A549 (cell line): ENCODE results near the gene CCDC12. TPM values are rescaled to one million over a fixed set of nuclear protein-coding genes. Genes with fewer than 3 reads are reported as not detected.

ENCODE experiments used
- ATAC-seq, 2 experiments: fragments of 200-7000 bp in 1 of 2; fragments of >200 bp in 1 of 2; cut with Nextera tagmentation in 1 of 2; cut with Tn5 transposase in 1 of 2; 3 replicates each; pipeline versions ENCODE4 v1.8.0 to v1.9.1; 2018 to 2020; ENCODE audit warnings: mild to moderate bottlenecking in 1 of 2, moderate library complexity in 1 of 2
- CTCF ChIA-PET: fragments of 300-600 bp; sonication (Branson Sonifier 250); formaldehyde crosslinking; extraction: SDS; loops from one replicate; lab custom pipeline; 2021; ENCODE audit warnings: antibody characterized with exemption, inconsistent platforms; lab: Yijun Ruan, JAX
- POLR2A ChIA-PET: fragments of 350-600 bp; formaldehyde crosslinking; extraction: SDS; loops from one replicate; lab custom pipeline; 2021; ENCODE audit warnings: antibody characterized with exemption, inconsistent platforms; lab: Yijun Ruan, JAX
- DNase-seq, 2 experiments: peaks; one replicate each; pipeline versions ENCODE4 v3.0.0 to v3.0.0-alpha.2; 2011 to 2016; ENCODE audit warnings: low read depth in 1 of 2, low spot score in 1 of 2
- FAIRE-seq: peaks from 2 replicates; lab custom pipeline; 2011; peaks lifted over from hg19 to GRCh38; lab: Jason Lieb, UNC
- H3K27ac ChIP-seq, 2 experiments: fragments of >200 bp; sonication (Bioruptor Twin); formaldehyde crosslinking; 3 replicates each; pipeline ENCODE4 v1.5.1; 2016 to 2017
- H3K4me1 ChIP-seq: fragments of >200 bp; sonication (Bioruptor Twin); formaldehyde crosslinking; 3 replicates; pipeline ENCODE4 v1.6.1; 2016
- H3K4me2 ChIP-seq: fragments of >200 bp; sonication (Bioruptor Twin); formaldehyde crosslinking; 3 replicates; pipeline ENCODE4 v1.6.1; 2016
- H3K4me3 ChIP-seq: fragments of >200 bp; sonication (Bioruptor Twin); formaldehyde crosslinking; 3 replicates; pipeline ENCODE4 v1.5.1; 2016
- H3K9me3 ChIP-seq: fragments of >200 bp; sonication (Bioruptor Twin); formaldehyde crosslinking; 3 replicates; pipeline ENCODE4 v1.6.1; 2016
- BHLHE40 ChIP-seq: IDR thresholded peaks from 2 replicates; pipeline ENCODE4 v1.6.1; 2012; ENCODE audit warnings: low read depth, low read length, inconsistent platforms
- CBX8 ChIP-seq: fragments of 200-600 bp; sonication (generic); IDR thresholded peaks from 2 replicates; pipeline ENCODE4 v1.6.1; 2016
- CEBPB ChIP-seq, 2 experiments: fragments of >200 bp in 1 of 2; sonication (Bioruptor Twin) in 1 of 2; formaldehyde crosslinking in 1 of 2; IDR thresholded peaks; 2 replicates each; pipeline ENCODE4 v1.6.1; 2012 to 2016
- CHD4 ChIP-seq: fragments of 200-600 bp; sonication (generic); IDR thresholded peaks from 2 replicates; pipeline ENCODE4 v1.6.1; 2016; ENCODE audit warnings: antibody characterized with exemption, mild to moderate bottlenecking, borderline replicate concordance
- CTCF ChIP-seq: fragments of >200 bp; sonication (Bioruptor Twin); formaldehyde crosslinking; IDR thresholded peaks from 3 replicates; pipeline ENCODE4 v1.5.1; 2016
- E2F6 ChIP-seq: IDR thresholded peaks from 2 replicates; pipeline ENCODE4 v1.6.1; 2012; ENCODE audit warnings: low read depth, borderline replicate concordance
- ELK1 ChIP-seq: fragments of 150-350 bp; IDR thresholded peaks from 2 replicates; pipeline ENCODE4 v1.6.1; 2014; ENCODE audit warnings: low read depth, mild to moderate bottlenecking, low read length
- FOSB ChIP-seq: fragments of 250-450 bp; sonication (Bioruptor Pico); IDR thresholded peaks from 2 replicates; pipeline ENCODE4 v1.5.0; 2020; ENCODE audit warnings: mild to moderate bottlenecking, moderate library complexity
- FOXS1 ChIP-seq: fragments of 250-450 bp; sonication (Bioruptor Pico); IDR thresholded peaks from 2 replicates; pipeline ENCODE4 v1.5.0; 2020; ENCODE audit warnings: mild to moderate bottlenecking, moderate library complexity
- HDAC2 ChIP-seq: fragments of 200-600 bp; sonication (generic); IDR thresholded peaks from 2 replicates; pipeline ENCODE4 v1.6.1; 2016
- HES2 ChIP-seq: fragments of >200 bp; sonication (Bioruptor Twin); formaldehyde crosslinking; IDR thresholded peaks from 2 replicates; pipeline ENCODE4 v1.6.1; 2016
- HOXA7 ChIP-seq: fragments of 250-450 bp; sonication (Bioruptor Pico); IDR thresholded peaks from 2 replicates; pipeline ENCODE4 v1.5.0; 2020; ENCODE audit warnings: mild to moderate bottlenecking, moderate library complexity
- HOXB5 ChIP-seq: fragments of 250-450 bp; sonication (Bioruptor Pico); IDR thresholded peaks from 2 replicates; pipeline ENCODE4 v1.5.0; 2020; ENCODE audit warnings: mild to moderate bottlenecking, moderate library complexity
- JUN ChIP-seq, 2 experiments: fragments of >200 bp; sonication (Bioruptor Twin); formaldehyde crosslinking; IDR thresholded peaks; 2 replicates in 1 of 2; 3 replicates in 1 of 2; pipeline ENCODE4 v1.6.1; 2016 to 2017
- JUNB ChIP-seq: fragments of >200 bp; sonication (Bioruptor Twin); formaldehyde crosslinking; IDR thresholded peaks from 2 replicates; pipeline ENCODE4 v1.6.1; 2016
- KDM5A ChIP-seq: fragments of 200-600 bp; sonication (generic); IDR thresholded peaks from 2 replicates; pipeline ENCODE4 v1.6.1; 2016; ENCODE audit warnings: antibody characterized with exemption, mild to moderate bottlenecking
- MAX ChIP-seq: IDR thresholded peaks from 2 replicates; pipeline ENCODE4 v1.6.1; 2012
- NFE2L2 ChIP-seq: fragments of 150-350 bp; conservative IDR thresholded peaks from 2 replicates; pipeline ENCODE4 v1.6.1; 2014; ENCODE audit warnings: low read length
- NPAS2 ChIP-seq: fragments of 250-450 bp; sonication (Bioruptor Pico); IDR thresholded peaks from 2 replicates; pipeline ENCODE4 v1.8.0; 2022; ENCODE audit warnings: mild to moderate bottlenecking, moderate library complexity, borderline replicate concordance
- PBX3 ChIP-seq: IDR thresholded peaks from 2 replicates; pipeline ENCODE4 v1.6.1; 2012
- RAD21 ChIP-seq, 2 experiments: fragments of >200 bp in 1 of 2; sonication (Bioruptor Twin) in 1 of 2; formaldehyde crosslinking in 1 of 2; IDR thresholded peaks in 1 of 2; conservative IDR thresholded peaks in 1 of 2; 2 replicates in 1 of 2; 3 replicates in 1 of 2; pipeline ENCODE4 v1.6.1; 2012 to 2018; ENCODE audit warnings: inconsistent platforms in 1 of 2
- RARB ChIP-seq: fragments of 250-450 bp; sonication (Bioruptor Pico); IDR thresholded peaks from 2 replicates; pipeline ENCODE4 v1.8.0; 2021; ENCODE audit warnings: mild to moderate bottlenecking, moderate library complexity
- SMC3 ChIP-seq: fragments of >200 bp; sonication (Bioruptor Twin); formaldehyde crosslinking; IDR thresholded peaks from 3 replicates; pipeline ENCODE4 v1.6.1; 2018; ENCODE audit warnings: inconsistent platforms
- TP53 ChIP-seq: fragments of 250-450 bp; sonication (Bioruptor Pico); IDR thresholded peaks from 2 replicates; pipeline ENCODE4 v1.5.0; 2021; ENCODE audit warnings: mild to moderate bottlenecking, moderate library complexity
- USF2 ChIP-seq: fragments of 450-650 bp; IDR thresholded peaks from 2 replicates; pipeline ENCODE4 v1.6.1; 2014; ENCODE audit warnings: antibody characterized with exemption
- WGBS: methylation state at CpG from one replicate; pipeline ENCODE4 v1.1.6; 2017; ENCODE audit errors: missing lambda C conversion rate; 5-methylcytosine and 5-hydroxymethylcytosine counted together
- polyA plus RNA-seq, 4 experiments: library from polyadenylated mRNA; depleted of rRNA in 3 of 4; stranded (reverse); fragments of >200 nt; fragmentation: RNase III in 1 of 4; extraction: RNeasy Plus Mini Kit Qiagen cat#74134 plus additional on column Dnase treatment in 1 of 4; gene quantifications; 2 replicates in 3 of 4; 3 replicates in 1 of 4; pipeline ENCODE4 v1.2.3, GENCODE V29; 2011 to 2017

Gene CCDC12
- polyA plus RNA-seq, 2 of the 4 experiments (the other 2 are of a cell fraction): 34.8 to 81.0 TPM

- no peak for TF ChIP-seq HOXB5 (CRISPR knock-in tag)
- no peak for TF ChIP-seq JUNB
- TF ChIP-seq NFE2L2: no peak
- no peak for TF ChIP-seq CEBPB (IDR thresholded peaks at IDR 0.05)
- TF ChIP-seq HOXA7 (CRISPR knock-in tag): no peak
- no peak for TF ChIP-seq KDM5A
- no peak for TF ChIP-seq USF2
- no peak for TF ChIP-seq RAD21 (conservative IDR thresholded peaks at IDR 0.05 in 1 of 2, IDR thresholded peaks at IDR 0.05 in 1 of 2)
- TF ChIP-seq TP53 (CRISPR knock-in tag): no peak
- TF ChIP-seq ELK1: no peak
- TF ChIP-seq CBX8: no peak
- TF ChIP-seq RARB (CRISPR knock-in tag): no peak
- TF ChIP-seq MAX: no peak
- no peak for TF ChIP-seq FOXS1
- no peak for TF ChIP-seq FOSB (CRISPR knock-in tag)
- H3K4me2 ChIP-seq: no peak overlapping the region
- ChIA-PET POLR2A (interaction anchor here (0.6 kb wide), 1 partner anchor 19 kb away, joined by 3 read pairs; no protein-coding TSS in a partner anchor), CTCF (interaction anchor here (1.3 to 4.8 kb wide), 4 partner anchors 60 to 73 kb away, joined by 3 to 54 read pairs (median 4); no protein-coding TSS in a partner anchor)
- no peaks in the 10 kb centered on the region for H3K9me3 ChIP-seq
- H3K27ac ChIP-seq: no peak overlapping the region
- peaks cover 12% of the 10 kb centered on the region for H3K4me1 ChIP-seq
- H3K4me3 ChIP-seq: no peak overlapping the region
- FAIRE-seq (no peak), DNase-seq (no peak), ATAC-seq (no peak)
- 100% methylated on average over 3 of the region's 22 CpGs for WGBS
Measured at GRCh38 chr3:46995901-46996562, 19.5 kb upstream of the CCDC12 start.

- peaks cover 6% of the 10 kb centered on the region for H3K4me1 ChIP-seq
- POLR2A ChIA-PET: interaction anchor here (0.6 kb wide), 1 partner anchor 18 kb away, joined by 3 read pairs; no protein-coding TSS in a partner anchor
- DNase-seq (no peak), ATAC-seq (no peak), FAIRE-seq (no peak)
- TF ChIP-seq E2F6: no peak
- WGBS: 94% methylated on average over 18 of the region's 29 CpGs
- no peak overlapping the region for H3K4me3 ChIP-seq
- H3K9me3 ChIP-seq: no peaks in the 10 kb centered on the region
- no peak overlapping the region for H3K4me2 ChIP-seq
- CTCF ChIA-PET: interaction anchor here (0.9 to 1.4 kb wide), 4 partner anchors 10 to 72 kb away, joined by 3 to 5 read pairs (median 4); no protein-coding TSS in a partner anchor
- no peak overlapping the region for H3K27ac ChIP-seq
Measured at GRCh38 chr3:46994801-46995731, 18.5 kb upstream of the CCDC12 start.

GRCh38 chr3:46993986-46994385, 17.4 kb upstream of the CCDC12 start:
- Histone ChIP-seq H3K4me1 (peaks cover 6% of the 10 kb centered on the region; the same call in 2 of the 3 replicates), H3K4me3 (no peak overlapping the region), H3K4me2 (no peak overlapping the region)
- DNase-seq (no peak), FAIRE-seq (no peak)
- TF ChIP-seq FOSB (CRISPR knock-in tag) (no peak), JUN (IDR thresholded peaks at IDR 0.05) (no peak), NPAS2 (CRISPR knock-in tag) (no peak), BHLHE40 (no peak), HES2 (no peak), FOXS1 (no peak), CHD4 (no peak), RAD21 (conservative IDR thresholded peaks at IDR 0.05 in 1 of 2, IDR thresholded peaks at IDR 0.05 in 1 of 2) (no peak), CTCF (no peak), HDAC2 (no peak), PBX3 (no peak), SMC3 (no peak)
- TF ChIP-seq, all 56 proteins: peak for 0
- no peaks in the 10 kb centered on the region for H3K9me3 ChIP-seq
- CTCF ChIA-PET: interaction anchor here (1.2 to 2.6 kb wide), 2 partner anchors 11 to 71 kb away, joined by 3 to 20 read pairs; no protein-coding TSS in a partner anchor
- no peak for ATAC-seq
- POLR2A ChIA-PET: interaction anchor here (1.6 kb wide), 1 partner anchor 15 kb away, joined by 3 read pairs; the partner anchor contains the start of gene NBEAL2
- H3K27ac ChIP-seq: no peak overlapping the region
- WGBS: 92% methylated on average over 2 of the region's 7 CpGs
